ENCODE results near the gene PAN3. TPM values are rescaled to one million over a fixed set of nuclear protein-coding genes. Genes with fewer than 3 reads are reported as not detected.

The PAN3 gene
- total RNA-seq, 2 experiments from 2014 or later, result 56.9 to 59.5 TPM

DNA sequence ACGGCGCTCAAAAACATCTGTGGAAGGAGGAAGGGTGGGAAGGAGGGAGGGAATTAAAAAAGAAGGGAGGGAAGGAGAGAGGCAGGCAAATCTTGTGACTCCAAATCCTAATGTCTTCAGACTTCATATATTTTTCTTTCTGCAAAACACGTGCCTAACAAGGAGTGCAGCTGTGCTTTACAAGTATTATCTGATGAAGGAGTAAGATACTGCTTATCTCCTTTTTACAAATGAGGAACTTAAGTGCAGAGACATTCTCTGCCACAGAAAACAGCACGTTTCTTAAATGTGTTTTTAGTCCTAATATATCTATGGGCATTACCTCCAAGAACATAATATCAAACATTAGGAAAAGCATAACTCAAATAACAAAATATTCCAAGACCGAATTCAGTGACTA lies 44.5 kb upstream of the PAN3 start:
- H3K9me3 Mint-ChIP-seq, result no peaks in the 10 kb centered on the region
- H3K4me1 ChIP-seq (ENCODE audit: insufficient read depth, low read length), result no peaks in the 10 kb centered on the region
- no peak overlapping the region for H3K4me3 ChIP-seq (ENCODE audit: low read length)
- intact Hi-C loops (cut with DNase I, micrococcal nuclease), result no loop called here
- H3K4me3 Mint-ChIP-seq, result no peak overlapping the region
- DNase-seq (no peak), ATAC-seq (ENCODE audit: poor library complexity) (no peak)
- POLR2A ChIA-PET, result no interaction called here
- peaks cover 0 to 6% of the 10 kb centered on the region in 2 experiments for H3K9me3 ChIP-seq (ENCODE audit: control insufficient read depth in 1 of 2, insufficient read depth in 1 of 2, low read length in 2 of 2)
- peaks cover 49% of the 10 kb centered on the region for H3K27me3 Mint-ChIP-seq
- H3K36me3 ChIP-seq (ENCODE audit: insufficient read depth, low read length), result no peaks in the 10 kb centered on the region
- TF ChIP-seq, protein P1, sequence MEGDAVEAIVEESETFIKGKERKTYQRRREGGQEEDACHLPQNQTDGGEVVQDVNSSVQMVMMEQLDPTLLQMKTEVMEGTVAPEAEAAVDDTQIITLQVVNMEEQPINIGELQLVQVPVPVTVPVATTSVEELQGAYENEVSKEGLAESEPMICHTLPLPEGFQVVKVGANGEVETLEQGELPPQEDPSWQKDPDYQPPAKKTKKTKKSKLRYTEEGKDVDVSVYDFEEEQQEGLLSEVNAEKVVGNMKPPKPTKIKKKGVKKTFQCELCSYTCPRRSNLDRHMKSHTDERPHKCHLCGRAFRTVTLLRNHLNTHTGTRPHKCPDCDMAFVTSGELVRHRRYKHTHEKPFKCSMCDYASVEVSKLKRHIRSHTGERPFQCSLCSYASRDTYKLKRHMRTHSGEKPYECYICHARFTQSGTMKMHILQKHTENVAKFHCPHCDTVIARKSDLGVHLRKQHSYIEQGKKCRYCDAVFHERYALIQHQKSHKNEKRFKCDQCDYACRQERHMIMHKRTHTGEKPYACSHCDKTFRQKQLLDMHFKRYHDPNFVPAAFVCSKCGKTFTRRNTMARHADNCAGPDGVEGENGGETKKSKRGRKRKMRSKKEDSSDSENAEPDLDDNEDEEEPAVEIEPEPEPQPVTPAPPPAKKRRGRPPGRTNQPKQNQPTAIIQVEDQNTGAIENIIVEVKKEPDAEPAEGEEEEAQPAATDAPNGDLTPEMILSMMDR (IDR thresholded peaks at IDR 0.05), result no peak
- H3K27ac ChIP-seq (ENCODE audit: low read depth in 1 of 2, low read length in 2 of 2), result no peak overlapping the region
- peaks cover 6 to 20% of the 10 kb centered on the region in 2 experiments for H3K27me3 ChIP-seq (ENCODE audit: control insufficient read depth in 1 of 2, insufficient read depth in 2 of 2, low read length in 2 of 2)
- no peaks in the 10 kb centered on the region for H3K36me3 Mint-ChIP-seq (ENCODE audit: low read depth)
- CTCF ChIA-PET, result no interaction called here
- H3K27ac Mint-ChIP-seq, result no peak overlapping the region
- no peaks in the 10 kb centered on the region for H3K4me1 Mint-ChIP-seq (ENCODE audit: low read depth)

DNA sequence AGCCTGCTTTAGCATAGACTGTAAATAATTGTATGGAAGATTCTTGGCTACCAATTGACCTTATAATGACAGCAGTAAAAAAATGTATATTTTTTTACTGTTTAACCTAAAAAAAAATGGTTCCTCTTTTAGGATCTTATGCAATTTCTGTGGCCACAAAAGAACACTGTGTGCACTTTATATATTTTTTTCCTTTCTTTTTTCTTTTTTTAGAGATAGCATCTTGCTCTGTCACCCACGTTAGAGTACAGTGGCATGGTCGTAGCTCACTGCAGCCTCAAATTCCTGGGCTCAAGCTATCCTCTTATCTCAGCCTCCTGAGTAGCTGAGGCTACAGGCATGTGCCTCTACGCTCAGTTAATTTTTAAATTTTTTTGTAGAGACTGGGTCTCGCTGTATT lies 44.0 kb upstream of the PAN3 start:
- Histone ChIP-seq H3K27me3 (ENCODE audit: control insufficient read depth in 1 of 2, insufficient read depth in 2 of 2, low read length in 2 of 2) (peaks cover 7 to 24% of the 10 kb centered on the region in 2 experiments), H3K4me3 (ENCODE audit: low read length) (no peak overlapping the region), H3K4me1 (ENCODE audit: insufficient read depth, low read length) (peaks cover under 1% of the 10 kb centered on the region), H3K36me3 (ENCODE audit: insufficient read depth, low read length) (no peaks in the 10 kb centered on the region), H3K9me3 (ENCODE audit: control insufficient read depth in 1 of 2, insufficient read depth in 1 of 2, low read length in 2 of 2) (peaks cover under 1 to 6% of the 10 kb centered on the region in 2 experiments), H3K27ac (ENCODE audit: low read depth in 1 of 2, low read length in 2 of 2) (no peak overlapping the region)
- DNase-seq, result no peak
- POLR2A ChIA-PET, result no interaction called here
- Mint-ChIP-seq H3K4me1 (ENCODE audit: low read depth) (peaks cover under 1% of the 10 kb centered on the region), H3K4me3 (no peak overlapping the region), H3K27ac (no peak overlapping the region), H3K27me3 (peaks cover 53% of the 10 kb centered on the region), H3K36me3 (ENCODE audit: low read depth) (no peaks in the 10 kb centered on the region), H3K9me3 (no peaks in the 10 kb centered on the region)
- intact Hi-C loops (cut with DNase I, micrococcal nuclease), result no loop called here
- CTCF ChIA-PET, result no interaction called here
- no peak for ATAC-seq (ENCODE audit: poor library complexity)
- TF ChIP-seq, protein P1 (IDR thresholded peaks at IDR 0.05), result no peak

DNA sequence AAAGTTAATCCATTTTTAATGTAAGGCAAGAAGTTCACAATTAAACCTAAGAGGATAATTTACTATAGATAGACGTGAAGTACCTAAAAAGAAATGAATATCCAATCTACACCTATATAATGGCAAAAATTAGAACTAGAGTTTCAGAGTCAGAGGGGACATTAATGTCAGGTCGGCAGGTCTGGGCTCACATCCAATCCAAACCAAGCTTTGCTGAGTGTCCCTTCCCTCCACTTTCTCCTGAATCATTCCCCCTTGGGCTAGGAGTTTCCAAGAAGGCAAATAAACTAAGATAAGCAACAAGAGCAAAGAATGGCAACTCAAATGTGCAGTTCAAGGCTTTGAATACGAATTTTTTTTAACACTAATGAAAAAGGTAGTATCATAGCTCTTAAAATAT lies 40.8 kb upstream of the PAN3 start:
- peaks cover 28 to 47% of the 10 kb centered on the region in 2 experiments for H3K27me3 ChIP-seq (ENCODE audit: control insufficient read depth in 1 of 2, insufficient read depth in 2 of 2, low read length in 2 of 2)
- TF ChIP-seq, protein P1 (IDR thresholded peaks at IDR 0.05), result no peak
- H3K27ac Mint-ChIP-seq, result no peak overlapping the region
- no peak overlapping the region for H3K27ac ChIP-seq (ENCODE audit: low read depth in 1 of 2, low read length in 2 of 2)
- no peak overlapping the region for H3K4me3 ChIP-seq (ENCODE audit: low read length)
- H3K36me3 ChIP-seq (ENCODE audit: insufficient read depth, low read length), result no peaks in the 10 kb centered on the region
- CTCF ChIA-PET, result no interaction called here
- no peak for ATAC-seq (ENCODE audit: poor library complexity)
- peaks cover 3 to 6% of the 10 kb centered on the region in 2 experiments for H3K9me3 ChIP-seq (ENCODE audit: control insufficient read depth in 1 of 2, insufficient read depth in 1 of 2, low read length in 2 of 2)
- DNase-seq, result no peak
- POLR2A ChIA-PET, result interaction anchor here (0.7 kb wide), 1 partner anchor 1798 kb away, joined by 3 read pairs; no protein-coding TSS in a partner anchor
- peaks cover 13% of the 10 kb centered on the region for H3K4me1 ChIP-seq (ENCODE audit: insufficient read depth, low read length)
- H3K9me3 Mint-ChIP-seq, result no peaks in the 10 kb centered on the region
- no peak overlapping the region for H3K4me3 Mint-ChIP-seq
- intact Hi-C loops (cut with DNase I, micrococcal nuclease), result no loop called here
- no peaks in the 10 kb centered on the region for H3K36me3 Mint-ChIP-seq (ENCODE audit: low read depth)
- peaks cover 76% of the 10 kb centered on the region for H3K27me3 Mint-ChIP-seq
- H3K4me1 Mint-ChIP-seq (ENCODE audit: low read depth), result peaks cover 7% of the 10 kb centered on the region

Data from CD4-positive, alpha-beta T cell (primary cell).